GM12873 (cell line): ENCODE data around the gene TNS1.

Experiments used
- CTCF ChIP-seq: IDR thresholded peaks from 2 replicates; pipeline ENCODE4 v1.5.1; 2012; ENCODE audit warnings: low read depth, mild to moderate bottlenecking, moderate library complexity, low read length, control low read depth; ENCODE audit not compliant: insufficient read depth; ENCODE audit errors: missing control alignments

Gene TNS1

GRCh38 chr2:217847115-217847514 is 155.7 kb downstream of the TNS1 start:
- no peak for TF ChIP-seq CTCF

- no peak for TF ChIP-seq CTCF
Observed at GRCh38 chr2:217846321-217846743, 156.5 kb downstream of the TNS1 start.

GRCh38 chr2:217845301-217845700 is 157.5 kb downstream of the TNS1 start:
- TF ChIP-seq CTCF = no peak

- no peak for TF ChIP-seq CTCF
Observed at GRCh38 chr2:217844696-217845095, 158.1 kb downstream of the TNS1 start.

GRCh38 chr2:217843324-217843723 is 159.5 kb downstream of the TNS1 start:
- TF ChIP-seq CTCF = no peak

- TF ChIP-seq CTCF = no peak
Observed at GRCh38 chr2:217842017-217842416, 160.8 kb downstream of the TNS1 start.

GRCh38 chr2:217840522-217840921 is 162.3 kb downstream of the TNS1 start:
- TF ChIP-seq CTCF = no peak
